ENCODE results near the gene PGM3. TPM values are rescaled to one million over a fixed set of nuclear protein-coding genes. Genes with fewer than 3 reads are reported as not detected.

The PGM3 gene
- total RNA-seq, 1 donor from 2014 or later = 10.1 TPM

- H3K27ac ChIP-seq = no peak overlapping the region
- DNase-seq (ENCODE audit: extremely low spot score in 2 of 2) = no peak
- peaks cover 0 to 54% of the 10 kb centered on the region in 2 donors for H3K36me3 ChIP-seq
- no peak overlapping the region for H3K4me3 ChIP-seq
- H3K27me3 ChIP-seq = no peaks in the 10 kb centered on the region
- H3K9me3 ChIP-seq = no peaks in the 10 kb centered on the region
- intact Hi-C loops (cut with DNase I) = no loop called here
- H3K4me1 ChIP-seq = no peaks in the 10 kb centered on the region
- TF ChIP-seq POLR2AphosphoS5 (IDR thresholded peaks at IDR 0.05; ENCODE audit: insufficient read depth in 1 of 2, low read depth in 1 of 2) (no peak), CTCF (IDR thresholded peaks at IDR 0.05) (no peak), POLR2A (IDR thresholded peaks at IDR 0.05) (no peak)
Measured at GRCh38 chr6:83183082-83183828, 9.8 kb downstream of the PGM3 start.

GRCh38 chr6:83182114-83182513 lies 11.0 kb downstream of the PGM3 start:
- H3K36me3 ChIP-seq = peaks cover 0 to 43% of the 10 kb centered on the region in 2 donors
- TF ChIP-seq POLR2A (IDR thresholded peaks at IDR 0.05) (no peak), CTCF (IDR thresholded peaks at IDR 0.05) (no peak), POLR2AphosphoS5 (IDR thresholded peaks at IDR 0.05; ENCODE audit: insufficient read depth in 1 of 2, low read depth in 1 of 2) (no peak)
- intact Hi-C loops (cut with DNase I) = no loop called here
- no peak overlapping the region for H3K27ac ChIP-seq
- H3K4me3 ChIP-seq = no peak overlapping the region
- DNase-seq (ENCODE audit: extremely low spot score in 2 of 2) = no peak
- H3K9me3 ChIP-seq = no peaks in the 10 kb centered on the region
- no peaks in the 10 kb centered on the region for H3K4me1 ChIP-seq
- H3K27me3 ChIP-seq = no peaks in the 10 kb centered on the region

- Histone ChIP-seq H3K9me3 (no peaks in the 10 kb centered on the region), H3K4me1 (no peaks in the 10 kb centered on the region), H3K36me3 (peaks cover 0 to 29% of the 10 kb centered on the region in 2 donors), H3K27ac (no peak overlapping the region), H3K4me3 (no peak overlapping the region), H3K27me3 (no peaks in the 10 kb centered on the region)
- intact Hi-C loops (cut with DNase I) = no loop called here
- DNase-seq (ENCODE audit: extremely low spot score in 2 of 2) = no peak
- no peak for TF ChIP-seq CTCF (IDR thresholded peaks at IDR 0.05)
- no peak for TF ChIP-seq POLR2AphosphoS5 (IDR thresholded peaks at IDR 0.05; ENCODE audit: insufficient read depth in 1 of 2, low read depth in 1 of 2)
- no peak for TF ChIP-seq POLR2A (IDR thresholded peaks at IDR 0.05)
Measured at GRCh38 chr6:83180426-83180950, 12.6 kb downstream of the PGM3 start.

GRCh38 chr6:83176246-83176645 lies 16.8 kb downstream of the PGM3 start:
- H3K9me3 ChIP-seq = no peaks in the 10 kb centered on the region
- TF ChIP-seq CTCF (IDR thresholded peaks at IDR 0.05) (no peak), POLR2A (IDR thresholded peaks at IDR 0.05) (no peak), POLR2AphosphoS5 (IDR thresholded peaks at IDR 0.05; ENCODE audit: insufficient read depth in 1 of 2, low read depth in 1 of 2) (no peak)
- H3K4me1 ChIP-seq = no peaks in the 10 kb centered on the region
- intact Hi-C loops (cut with DNase I) = no loop called here
- H3K27me3 ChIP-seq = no peaks in the 10 kb centered on the region
- DNase-seq (ENCODE audit: extremely low spot score in 2 of 2) = no peak
- peaks cover 0 to 49% of the 10 kb centered on the region in 2 donors for H3K36me3 ChIP-seq
- H3K4me3 ChIP-seq = no peak overlapping the region
- no peak overlapping the region for H3K27ac ChIP-seq

- no peaks in the 10 kb centered on the region for H3K27me3 ChIP-seq
- H3K9me3 ChIP-seq = no peaks in the 10 kb centered on the region
- TF ChIP-seq POLR2A (IDR thresholded peaks at IDR 0.05) (no peak), POLR2AphosphoS5 (IDR thresholded peaks at IDR 0.05; ENCODE audit: insufficient read depth in 1 of 2, low read depth in 1 of 2) (no peak), CTCF (IDR thresholded peaks at IDR 0.05) (no peak)
- H3K27ac ChIP-seq = no peak overlapping the region
- peaks cover 0 to 90% of the 10 kb centered on the region in 2 donors for H3K36me3 ChIP-seq
- no peak for DNase-seq (ENCODE audit: extremely low spot score in 2 of 2)
- H3K4me1 ChIP-seq = no peaks in the 10 kb centered on the region
- intact Hi-C loops (cut with DNase I) = no loop called here
- H3K4me3 ChIP-seq = no peak overlapping the region
Measured at GRCh38 chr6:83169511-83169910, 23.6 kb downstream of the PGM3 start.

Measured in vagina (tissue), 2 donors.